ENCODE measurements around the gene TOX2.

The TOX2 gene

GRCh38 chr20:44056010-44056698 is 141.5 kb downstream of the TOX2 start:
- Histone ChIP-seq H3K4me1 (ENCODE audit: control insufficient read depth in 5 of 5, insufficient read depth in 5 of 5, low read length in 5 of 5) (no peaks in the 10 kb centered on the region), H3K27ac (ENCODE audit: low read depth, low read length) (no peak overlapping the region), H3K36me3 (ENCODE audit: control insufficient read depth in 5 of 5, insufficient read depth in 5 of 5, low read length in 5 of 5) (peaks cover 0 to 8% (median 0%) of the 10 kb centered on the region in 5 donors), H3K4me3 (ENCODE audit: low read depth in 1 of 5, low read length in 5 of 5) (no peak overlapping the region), H3K9ac (ENCODE audit: low read length in 5 of 5) (no peak overlapping the region), H3K27me3 (ENCODE audit: control insufficient read depth in 5 of 5, insufficient read depth in 4 of 5, low read length in 5 of 5) (no peaks in the 10 kb centered on the region), H3K9me3 (ENCODE audit: control insufficient read depth in 5 of 5, low read length in 5 of 5) (peaks cover 0 to 7% (median 3%) of the 10 kb centered on the region in 5 donors)

- peaks cover 0 to 8% (median 0%) of the 10 kb centered on the region in 5 donors for H3K36me3 ChIP-seq (ENCODE audit: control insufficient read depth in 5 of 5, insufficient read depth in 5 of 5, low read length in 5 of 5)
- no peaks in the 10 kb centered on the region for H3K27me3 ChIP-seq (ENCODE audit: control insufficient read depth in 5 of 5, insufficient read depth in 4 of 5, low read length in 5 of 5)
- H3K4me1 ChIP-seq (ENCODE audit: control insufficient read depth in 5 of 5, insufficient read depth in 5 of 5, low read length in 5 of 5): no peaks in the 10 kb centered on the region
- H3K9me3 ChIP-seq (ENCODE audit: control insufficient read depth in 5 of 5, low read length in 5 of 5): peaks cover 0 to 7% (median 3%) of the 10 kb centered on the region in 5 donors
- H3K9ac ChIP-seq (ENCODE audit: low read length in 5 of 5): no peak overlapping the region
- no peak overlapping the region for H3K27ac ChIP-seq (ENCODE audit: low read depth, low read length)
- H3K4me3 ChIP-seq (ENCODE audit: low read depth in 1 of 5, low read length in 5 of 5): no peak overlapping the region
These were observed 143.3 kb downstream of the TOX2 start for GRCh38 chr20:44057698-44058675.

GRCh38 chr20:44064501-44065400 is 150.1 kb downstream of the TOX2 start:
- no peaks in the 10 kb centered on the region for H3K4me1 ChIP-seq (ENCODE audit: control insufficient read depth in 5 of 5, insufficient read depth in 5 of 5, low read length in 5 of 5)
- peaks cover 0 to 5% (median 0%) of the 10 kb centered on the region in 5 donors for H3K36me3 ChIP-seq (ENCODE audit: control insufficient read depth in 5 of 5, insufficient read depth in 5 of 5, low read length in 5 of 5)

GRCh38 chr20:44065401-44066340 is 151.0 kb downstream of the TOX2 start:
- H3K27ac ChIP-seq (ENCODE audit: low read depth, low read length): no peak overlapping the region
- H3K9me3 ChIP-seq (ENCODE audit: control insufficient read depth in 5 of 5, low read length in 5 of 5): peaks cover 0 to 2% (median 0%) of the 10 kb centered on the region in 5 donors
- no peaks in the 10 kb centered on the region for H3K4me1 ChIP-seq (ENCODE audit: control insufficient read depth in 5 of 5, insufficient read depth in 5 of 5, low read length in 5 of 5)
- no peak overlapping the region for H3K4me3 ChIP-seq (ENCODE audit: low read depth in 1 of 5, low read length in 5 of 5)
- peaks cover 0 to 5% (median 0%) of the 10 kb centered on the region in 5 donors for H3K36me3 ChIP-seq (ENCODE audit: control insufficient read depth in 5 of 5, insufficient read depth in 5 of 5, low read length in 5 of 5)
- H3K27me3 ChIP-seq (ENCODE audit: control insufficient read depth in 5 of 5, insufficient read depth in 4 of 5, low read length in 5 of 5): peaks cover 2 to 17% (median 9%) of the 10 kb centered on the region in 5 donors
- no peak overlapping the region for H3K9ac ChIP-seq (ENCODE audit: low read length in 5 of 5)

More at GRCh38 chr20:44064501-44065400, 150.1 kb downstream of the TOX2 start:
- no peak overlapping the region for H3K9ac ChIP-seq (ENCODE audit: low read length in 5 of 5)
- H3K27me3 ChIP-seq (ENCODE audit: control insufficient read depth in 5 of 5, insufficient read depth in 4 of 5, low read length in 5 of 5): peaks cover 2 to 9% (median 7%) of the 10 kb centered on the region in 5 donors
- peaks cover 0 to 2% (median 0%) of the 10 kb centered on the region in 5 donors for H3K9me3 ChIP-seq (ENCODE audit: control insufficient read depth in 5 of 5, low read length in 5 of 5)
- no peak overlapping the region for H3K4me3 ChIP-seq (ENCODE audit: low read depth in 1 of 5, low read length in 5 of 5)
- no peak overlapping the region for H3K27ac ChIP-seq (ENCODE audit: low read depth, low read length)

GRCh38 chr20:44066645-44067606 is 152.3 kb downstream of the TOX2 start:
- no peak overlapping the region for H3K4me3 ChIP-seq (ENCODE audit: low read depth in 1 of 5, low read length in 5 of 5)
- peaks cover 0 to 2% (median 0%) of the 10 kb centered on the region in 5 donors for H3K9me3 ChIP-seq (ENCODE audit: control insufficient read depth in 5 of 5, low read length in 5 of 5)
- peaks cover 2 to 29% (median 9%) of the 10 kb centered on the region in 5 donors for H3K27me3 ChIP-seq (ENCODE audit: control insufficient read depth in 5 of 5, insufficient read depth in 4 of 5, low read length in 5 of 5)
- peaks cover 0 to 5% (median 0%) of the 10 kb centered on the region in 5 donors for H3K36me3 ChIP-seq (ENCODE audit: control insufficient read depth in 5 of 5, insufficient read depth in 5 of 5, low read length in 5 of 5)
- H3K9ac ChIP-seq (ENCODE audit: low read length in 5 of 5): no peak overlapping the region
- H3K27ac ChIP-seq (ENCODE audit: low read depth, low read length): no peak overlapping the region
- no peaks in the 10 kb centered on the region for H3K4me1 ChIP-seq (ENCODE audit: control insufficient read depth in 5 of 5, insufficient read depth in 5 of 5, low read length in 5 of 5)

- no peak overlapping the region for H3K9ac ChIP-seq (ENCODE audit: low read length in 5 of 5)
- H3K4me3 ChIP-seq (ENCODE audit: low read depth in 1 of 5, low read length in 5 of 5): no peak overlapping the region
- H3K36me3 ChIP-seq (ENCODE audit: control insufficient read depth in 5 of 5, insufficient read depth in 5 of 5, low read length in 5 of 5): peaks cover 0 to 5% (median 0%) of the 10 kb centered on the region in 5 donors
- peaks cover 2 to 30% (median 9%) of the 10 kb centered on the region in 5 donors for H3K27me3 ChIP-seq (ENCODE audit: control insufficient read depth in 5 of 5, insufficient read depth in 4 of 5, low read length in 5 of 5)
- H3K27ac ChIP-seq (ENCODE audit: low read depth, low read length): no peak overlapping the region
- no peaks in the 10 kb centered on the region for H3K4me1 ChIP-seq (ENCODE audit: control insufficient read depth in 5 of 5, insufficient read depth in 5 of 5, low read length in 5 of 5)
- peaks cover 0 to 2% (median 0%) of the 10 kb centered on the region in 5 donors for H3K9me3 ChIP-seq (ENCODE audit: control insufficient read depth in 5 of 5, low read length in 5 of 5)
These were observed 153.0 kb downstream of the TOX2 start for GRCh38 chr20:44067650-44068081.

- Histone ChIP-seq H3K4me3 (ENCODE audit: low read depth in 1 of 5, low read length in 5 of 5) (no peak overlapping the region), H3K9ac (ENCODE audit: low read length in 5 of 5) (no peak overlapping the region), H3K9me3 (ENCODE audit: control insufficient read depth in 5 of 5, low read length in 5 of 5) (peaks cover 0 to 2% (median 0%) of the 10 kb centered on the region in 5 donors), H3K27ac (ENCODE audit: low read depth, low read length) (no peak overlapping the region), H3K4me1 (ENCODE audit: control insufficient read depth in 5 of 5, insufficient read depth in 5 of 5, low read length in 5 of 5) (no peaks in the 10 kb centered on the region), H3K27me3 (ENCODE audit: control insufficient read depth in 5 of 5, insufficient read depth in 4 of 5, low read length in 5 of 5) (peaks cover 5 to 30% (median 15%) of the 10 kb centered on the region in 5 donors), H3K36me3 (ENCODE audit: control insufficient read depth in 5 of 5, insufficient read depth in 5 of 5, low read length in 5 of 5) (peaks cover 0 to 5% (median 0%) of the 10 kb centered on the region in 5 donors)
These were observed 153.9 kb downstream of the TOX2 start for GRCh38 chr20:44068316-44069201.
